PC-9 (cell line): ENCODE results near the gene DAAM2. TPM values are rescaled to one million over a fixed set of nuclear protein-coding genes. Genes with fewer than 3 reads are reported as not detected.

Experiments used
- BruUV-seq: library from RNA; stranded (reverse); fragments of 400-500 nt; replicated peaks from 2 replicates; lab custom pipeline; 2021; lab: Mats Ljungman, UMichigan
- CTCF ChIA-PET: fragments of 300-600 bp; sonication (Branson Sonifier 250); formaldehyde crosslinking; loops from one replicate; lab custom pipeline; 2022; ENCODE audit warnings: antibody characterized with exemption; lab: Charles Lee
- POLR2A ChIA-PET: fragments of 300-600 bp; sonication (Branson Sonifier 250); formaldehyde crosslinking; loops from one replicate; lab custom pipeline; 2022; ENCODE audit warnings: antibody characterized with exemption; ENCODE audit not compliant: unreplicated experiment; lab: Charles Lee
- DNase-seq, 2 experiments: peaks; one replicate each; pipeline versions ENCODE4 v3.0.0 to v3.0.0-alpha.2; 2015 to 2022; ENCODE audit warnings: mixed read lengths in 1 of 2
- H2AFZ ChIP-seq: fragments of 200-600 bp; sonication (generic); 2 replicates; pipeline ENCODE4 v1.8.1; 2017; ENCODE audit warnings: antibody characterized with exemption
- H3F3A ChIP-seq: fragments of 200-600 bp; sonication (generic); 2 replicates; pipeline ENCODE4 v1.8.1; 2017; ENCODE audit warnings: antibody characterized with exemption, mild to moderate bottlenecking, low read depth; ENCODE audit not compliant: insufficient read depth
- H3K27ac ChIP-seq: fragments of 200-600 bp; sonication (generic); 2 replicates; pipeline ENCODE4 v1.6.1; 2016; ENCODE audit warnings: mixed run types
- H3K27me3 ChIP-seq: fragments of 200-600 bp; sonication (generic); 2 replicates; pipeline ENCODE4 v1.6.1; 2016; ENCODE audit warnings: low read depth, mixed run types; ENCODE audit not compliant: insufficient read depth
- H3K36me3 ChIP-seq: fragments of 200-600 bp; sonication (generic); 2 replicates; pipeline ENCODE4 v1.6.1; 2016; ENCODE audit warnings: low read depth, mixed run types
- H3K4me1 ChIP-seq: fragments of 200-600 bp; sonication (generic); replicated peaks from 2 replicates; pipeline ENCODE4 v1.6.1; 2016; ENCODE audit warnings: mixed run types; ENCODE audit not compliant: insufficient read depth
- H3K4me2 ChIP-seq: fragments of 200-600 bp; sonication (generic); 2 replicates; pipeline ENCODE4 v1.6.1; 2017; ENCODE audit warnings: mixed run types
- H3K4me3 ChIP-seq: fragments of 200-600 bp; sonication (generic); 2 replicates; pipeline ENCODE4 v1.6.1; 2016; ENCODE audit warnings: mixed run types
- H3K79me2 ChIP-seq: fragments of 200-600 bp; sonication (generic); 2 replicates; pipeline ENCODE4 v1.6.1; 2017; ENCODE audit warnings: low read depth, mixed run types
- H3K9me2 ChIP-seq: fragments of 200-600 bp; sonication (generic); 2 replicates; pipeline ENCODE4 v1.8.1; 2017; ENCODE audit warnings: mild to moderate bottlenecking; ENCODE audit not compliant: insufficient read depth
- H3K9me3 ChIP-seq: fragments of 200-600 bp; sonication (generic); 2 replicates; pipeline ENCODE4 v1.8.1; 2016; ENCODE audit warnings: low read depth; ENCODE audit not compliant: insufficient read depth
- H4K20me1 ChIP-seq: fragments of 200-600 bp; sonication (generic); 2 replicates; pipeline ENCODE4 v1.8.1; 2017; ENCODE audit not compliant: insufficient read depth
- CTCF ChIP-seq: fragments of 200-600 bp; sonication (generic); conservative IDR thresholded peaks from 2 replicates; pipeline ENCODE4 v1.6.1; 2017; ENCODE audit warnings: mixed run types, antibody characterized with exemption, mild to moderate bottlenecking, moderate library complexity
- EZH2 ChIP-seq: fragments of 200-600 bp; sonication (generic); IDR thresholded peaks from 2 replicates; pipeline ENCODE4 v1.8.0; 2017; ENCODE audit warnings: antibody characterized with exemption, low read depth
- intact Hi-C: fragments of 100-400 bp; cut with micrococcal nuclease; formaldehyde crosslinking; loops from one replicate; pipeline ENCODE4 v1.10.0; 2022; ENCODE audit not compliant: unreplicated experiment
- total RNA-seq: library from RNA; stranded (reverse); gene quantifications from 2 replicates; pipeline ENCODE4 v1.2.3, GENCODE V29; 2021

Gene DAAM2
- total RNA-seq, 1 experiment from 2014 or later, result not detected

GRCh38 chr6:39753725-39754045 lies 38.5 kb upstream of the DAAM2 start:
- no TSS peak for BruUV-seq
- H3F3A ChIP-seq, result no peaks in the 10 kb centered on the region
- H3K79me2 ChIP-seq, result no peaks in the 10 kb centered on the region
- no peak overlapping the region for H2AFZ ChIP-seq
- H3K4me3 ChIP-seq, result no peak overlapping the region
- no peaks in the 10 kb centered on the region for H4K20me1 ChIP-seq
- H3K9me2 ChIP-seq, result no peaks in the 10 kb centered on the region
- TF ChIP-seq CTCF, result no peak
- no peak for TF ChIP-seq EZH2
- no peaks in the 10 kb centered on the region for H3K9me3 ChIP-seq
- H3K36me3 ChIP-seq, result no peaks in the 10 kb centered on the region
- ChIA-PET POLR2A (no interaction called here), CTCF (no interaction called here)
- H3K27ac ChIP-seq, result no peak overlapping the region
- H3K4me1 ChIP-seq, result no peaks in the 10 kb centered on the region
- no peak overlapping the region for H3K4me2 ChIP-seq
- H3K27me3 ChIP-seq, result peaks cover 38% of the 10 kb centered on the region
- DNase-seq, result no peak
- intact Hi-C loops, result no loop called here

GRCh38 chr6:39754514-39755115 lies 37.6 kb upstream of the DAAM2 start:
- Histone ChIP-seq H3F3A (no peaks in the 10 kb centered on the region), H3K79me2 (no peaks in the 10 kb centered on the region), H3K27ac (no peak overlapping the region), H3K4me2 (no peak overlapping the region), H2AFZ (no peak overlapping the region), H3K4me1 (no peaks in the 10 kb centered on the region), H4K20me1 (no peaks in the 10 kb centered on the region), H3K9me2 (no peaks in the 10 kb centered on the region), H3K4me3 (no peak overlapping the region), H3K27me3 (peaks cover 38% of the 10 kb centered on the region), H3K36me3 (no peaks in the 10 kb centered on the region), H3K9me3 (no peaks in the 10 kb centered on the region)
- BruUV-seq, result no TSS peak
- CTCF ChIA-PET, result no interaction called here
- intact Hi-C loops, result no loop called here
- no peak for TF ChIP-seq EZH2
- no peak for TF ChIP-seq CTCF
- POLR2A ChIA-PET, result no interaction called here
- DNase-seq, result no peak

GRCh38 chr6:39755231-39755630 lies 36.9 kb upstream of the DAAM2 start:
- ChIA-PET POLR2A (no interaction called here), CTCF (no interaction called here)
- no peak for TF ChIP-seq EZH2
- TF ChIP-seq CTCF, result no peak
- Histone ChIP-seq H3K4me3 (no peak overlapping the region), H2AFZ (no peak overlapping the region), H3K9me2 (no peaks in the 10 kb centered on the region), H3K79me2 (no peaks in the 10 kb centered on the region), H3K27me3 (peaks cover 37% of the 10 kb centered on the region), H3K4me1 (no peaks in the 10 kb centered on the region), H3F3A (no peaks in the 10 kb centered on the region), H3K9me3 (no peaks in the 10 kb centered on the region), H3K36me3 (no peaks in the 10 kb centered on the region), H3K27ac (no peak overlapping the region), H4K20me1 (no peaks in the 10 kb centered on the region), H3K4me2 (no peak overlapping the region)
- intact Hi-C loops, result no loop called here
- DNase-seq, result no peak
- BruUV-seq, result no TSS peak
